ENCODE results near the gene RANBP10.
"Not testable (repeated sequence)": the region's sequence is repeated elsewhere in the genome, so short reads cannot be mapped to it uniquely, and the experiment has no call there.

Gene RANBP10

DNA sequence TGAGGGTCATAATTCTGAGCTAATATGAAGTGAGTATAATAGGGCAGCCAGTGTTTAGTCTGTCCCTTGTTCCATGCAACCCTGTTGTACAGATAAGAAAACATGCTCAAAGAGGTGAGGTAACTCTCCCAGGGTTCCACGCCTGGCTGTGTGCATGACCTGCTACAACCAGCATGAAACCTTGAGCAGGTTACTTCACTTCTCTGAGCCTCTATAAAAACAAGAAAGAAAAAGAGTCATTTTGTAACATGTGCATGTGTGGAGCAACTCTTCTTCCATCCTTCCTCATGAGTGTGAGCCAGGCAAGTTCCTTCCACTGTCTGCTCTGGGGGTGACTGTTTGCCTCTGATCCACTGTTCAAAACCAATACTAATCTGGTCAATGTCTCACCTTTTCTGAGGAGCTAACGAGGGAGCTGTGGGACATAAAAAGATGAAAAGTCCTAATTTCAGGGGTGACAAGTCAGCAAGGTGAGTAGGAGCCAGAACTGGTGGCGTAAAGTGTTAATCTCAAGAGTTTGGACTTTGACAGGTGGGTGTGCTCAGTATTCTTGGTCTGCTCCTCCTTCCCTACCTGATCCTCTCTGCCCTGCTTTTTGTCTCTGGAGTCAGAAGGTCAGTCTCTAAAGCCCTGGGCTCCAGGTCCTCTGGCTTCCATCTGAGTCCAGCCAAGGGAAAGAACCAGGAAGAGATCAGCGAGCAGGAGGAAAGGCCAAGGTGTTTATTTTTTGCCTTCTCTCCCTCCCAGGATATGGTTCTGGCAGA lies 108.8 kb downstream of the RANBP10 start:
- Histone ChIP-seq H3K4me3 (replicated peaks; ENCODE audit: insufficient read depth, low read length) (no peak overlapping the region), H3K27ac (replicated peaks) (peak overlapping the region; percentile 66), H3K27me3 (ENCODE audit: insufficient read depth, poor library complexity, severe bottlenecking) (no peaks in the 10 kb centered on the region)
- no peak; the same call in 1 of the 2 replicates for TF ChIP-seq SPI1 (IDR thresholded peaks at IDR 0.05; ENCODE audit: borderline replicate concordance, low read depth)
- DNase-seq (ENCODE audit: low read depth in 1 of 2, low spot score in 1 of 2): peak; percentile 61 to 88

DNA sequence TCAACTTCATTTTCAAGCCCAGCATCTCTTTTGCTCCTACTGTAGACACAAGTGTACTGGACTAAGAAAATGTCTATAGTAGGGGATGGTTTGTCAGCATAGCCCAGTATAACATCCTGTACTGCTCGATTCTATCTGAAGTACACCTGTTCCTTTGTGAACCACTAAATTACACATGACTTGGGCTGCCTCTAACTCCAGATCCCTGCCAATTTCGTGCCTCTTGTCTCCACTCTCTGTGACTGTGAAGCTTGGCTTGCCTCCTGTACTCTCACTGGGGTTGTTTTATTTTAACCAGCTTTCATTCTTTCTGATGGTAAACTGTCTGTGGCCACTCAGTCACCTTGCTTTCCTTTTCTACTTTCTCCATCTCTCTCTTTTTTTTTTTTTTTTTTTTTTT lies 111.7 kb downstream of the RANBP10 start:
- no peak for DNase-seq (ENCODE audit: low read depth in 1 of 2, low spot score in 1 of 2)
- TF ChIP-seq SPI1 (IDR thresholded peaks at IDR 0.05; ENCODE audit: borderline replicate concordance, low read depth): no peak
- TF ChIP-seq, protein P1, sequence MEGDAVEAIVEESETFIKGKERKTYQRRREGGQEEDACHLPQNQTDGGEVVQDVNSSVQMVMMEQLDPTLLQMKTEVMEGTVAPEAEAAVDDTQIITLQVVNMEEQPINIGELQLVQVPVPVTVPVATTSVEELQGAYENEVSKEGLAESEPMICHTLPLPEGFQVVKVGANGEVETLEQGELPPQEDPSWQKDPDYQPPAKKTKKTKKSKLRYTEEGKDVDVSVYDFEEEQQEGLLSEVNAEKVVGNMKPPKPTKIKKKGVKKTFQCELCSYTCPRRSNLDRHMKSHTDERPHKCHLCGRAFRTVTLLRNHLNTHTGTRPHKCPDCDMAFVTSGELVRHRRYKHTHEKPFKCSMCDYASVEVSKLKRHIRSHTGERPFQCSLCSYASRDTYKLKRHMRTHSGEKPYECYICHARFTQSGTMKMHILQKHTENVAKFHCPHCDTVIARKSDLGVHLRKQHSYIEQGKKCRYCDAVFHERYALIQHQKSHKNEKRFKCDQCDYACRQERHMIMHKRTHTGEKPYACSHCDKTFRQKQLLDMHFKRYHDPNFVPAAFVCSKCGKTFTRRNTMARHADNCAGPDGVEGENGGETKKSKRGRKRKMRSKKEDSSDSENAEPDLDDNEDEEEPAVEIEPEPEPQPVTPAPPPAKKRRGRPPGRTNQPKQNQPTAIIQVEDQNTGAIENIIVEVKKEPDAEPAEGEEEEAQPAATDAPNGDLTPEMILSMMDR (IDR thresholded peaks at IDR 0.05; ENCODE audit: insufficient read depth, low read length): no peak
- TF ChIP-seq, protein P2, sequence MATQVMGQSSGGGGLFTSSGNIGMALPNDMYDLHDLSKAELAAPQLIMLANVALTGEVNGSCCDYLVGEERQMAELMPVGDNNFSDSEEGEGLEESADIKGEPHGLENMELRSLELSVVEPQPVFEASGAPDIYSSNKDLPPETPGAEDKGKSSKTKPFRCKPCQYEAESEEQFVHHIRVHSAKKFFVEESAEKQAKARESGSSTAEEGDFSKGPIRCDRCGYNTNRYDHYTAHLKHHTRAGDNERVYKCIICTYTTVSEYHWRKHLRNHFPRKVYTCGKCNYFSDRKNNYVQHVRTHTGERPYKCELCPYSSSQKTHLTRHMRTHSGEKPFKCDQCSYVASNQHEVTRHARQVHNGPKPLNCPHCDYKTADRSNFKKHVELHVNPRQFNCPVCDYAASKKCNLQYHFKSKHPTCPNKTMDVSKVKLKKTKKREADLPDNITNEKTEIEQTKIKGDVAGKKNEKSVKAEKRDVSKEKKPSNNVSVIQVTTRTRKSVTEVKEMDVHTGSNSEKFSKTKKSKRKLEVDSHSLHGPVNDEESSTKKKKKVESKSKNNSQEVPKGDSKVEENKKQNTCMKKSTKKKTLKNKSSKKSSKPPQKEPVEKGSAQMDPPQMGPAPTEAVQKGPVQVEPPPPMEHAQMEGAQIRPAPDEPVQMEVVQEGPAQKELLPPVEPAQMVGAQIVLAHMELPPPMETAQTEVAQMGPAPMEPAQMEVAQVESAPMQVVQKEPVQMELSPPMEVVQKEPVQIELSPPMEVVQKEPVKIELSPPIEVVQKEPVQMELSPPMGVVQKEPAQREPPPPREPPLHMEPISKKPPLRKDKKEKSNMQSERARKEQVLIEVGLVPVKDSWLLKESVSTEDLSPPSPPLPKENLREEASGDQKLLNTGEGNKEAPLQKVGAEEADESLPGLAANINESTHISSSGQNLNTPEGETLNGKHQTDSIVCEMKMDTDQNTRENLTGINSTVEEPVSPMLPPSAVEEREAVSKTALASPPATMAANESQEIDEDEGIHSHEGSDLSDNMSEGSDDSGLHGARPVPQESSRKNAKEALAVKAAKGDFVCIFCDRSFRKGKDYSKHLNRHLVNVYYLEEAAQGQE (IDR thresholded peaks at IDR 0.05; ENCODE audit: insufficient replicate concordance, low read depth): no peak
- TF ChIP-seq GABPA (IDR thresholded peaks at IDR 0.05; ENCODE audit: low read depth): no peak
- TF ChIP-seq POLR2AphosphoS5 (IDR thresholded peaks at IDR 0.05; ENCODE audit: low read depth): no peak

DNA sequence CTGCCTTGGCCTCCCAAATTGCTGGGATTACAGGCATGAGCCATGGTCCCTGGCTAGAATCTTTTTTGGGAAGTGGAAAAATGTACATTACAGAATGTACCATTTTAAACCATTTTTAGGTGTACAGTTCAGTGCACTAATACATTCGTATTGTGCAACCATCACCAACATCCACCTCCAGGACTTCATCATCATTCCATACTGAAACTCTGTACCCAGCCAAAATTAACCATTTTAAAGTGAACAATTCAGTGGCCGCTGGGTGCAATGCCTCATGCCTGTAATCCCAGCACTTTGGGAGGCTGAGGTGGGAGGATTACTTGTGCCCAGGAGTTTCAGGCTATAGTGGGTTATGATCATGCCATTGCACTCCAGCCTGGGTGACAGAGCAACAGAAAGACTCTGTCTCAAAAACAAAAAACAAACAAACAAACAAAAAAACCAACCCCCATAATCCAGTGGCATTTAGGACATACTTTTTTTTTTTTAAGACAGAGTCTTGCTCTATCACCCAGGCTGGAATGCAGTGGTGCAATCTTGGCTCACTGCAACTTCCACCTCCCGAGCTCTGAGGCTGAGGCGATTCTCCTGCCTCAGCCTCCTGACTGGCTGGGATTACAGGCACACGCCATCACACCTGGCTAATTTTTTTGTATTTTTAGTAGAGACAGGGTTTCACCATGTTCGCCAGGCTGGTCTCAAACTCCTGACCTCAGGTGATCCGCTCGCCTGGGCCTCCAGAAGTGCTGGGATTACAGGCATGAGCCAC lies 112.7 kb downstream of the RANBP10 start:
- H3K27me3 ChIP-seq (ENCODE audit: insufficient read depth, poor library complexity, severe bottlenecking); H3K4me3 ChIP-seq (replicated peaks; ENCODE audit: insufficient read depth, low read length); H3K27ac ChIP-seq (replicated peaks): not testable (repeated sequence)
- DNase-seq (ENCODE audit: low read depth in 1 of 2, low spot score in 1 of 2): peak in 1 of 2 experiments; percentile 37

More for the DNA sequence above, 111.7 kb downstream of the RANBP10 start:
- H3K4me3 ChIP-seq (replicated peaks; ENCODE audit: insufficient read depth, low read length): no peak overlapping the region
- no peaks in the 10 kb centered on the region for H3K27me3 ChIP-seq (ENCODE audit: insufficient read depth, poor library complexity, severe bottlenecking)
- H3K27ac ChIP-seq (replicated peaks): no peak overlapping the region

DNA sequence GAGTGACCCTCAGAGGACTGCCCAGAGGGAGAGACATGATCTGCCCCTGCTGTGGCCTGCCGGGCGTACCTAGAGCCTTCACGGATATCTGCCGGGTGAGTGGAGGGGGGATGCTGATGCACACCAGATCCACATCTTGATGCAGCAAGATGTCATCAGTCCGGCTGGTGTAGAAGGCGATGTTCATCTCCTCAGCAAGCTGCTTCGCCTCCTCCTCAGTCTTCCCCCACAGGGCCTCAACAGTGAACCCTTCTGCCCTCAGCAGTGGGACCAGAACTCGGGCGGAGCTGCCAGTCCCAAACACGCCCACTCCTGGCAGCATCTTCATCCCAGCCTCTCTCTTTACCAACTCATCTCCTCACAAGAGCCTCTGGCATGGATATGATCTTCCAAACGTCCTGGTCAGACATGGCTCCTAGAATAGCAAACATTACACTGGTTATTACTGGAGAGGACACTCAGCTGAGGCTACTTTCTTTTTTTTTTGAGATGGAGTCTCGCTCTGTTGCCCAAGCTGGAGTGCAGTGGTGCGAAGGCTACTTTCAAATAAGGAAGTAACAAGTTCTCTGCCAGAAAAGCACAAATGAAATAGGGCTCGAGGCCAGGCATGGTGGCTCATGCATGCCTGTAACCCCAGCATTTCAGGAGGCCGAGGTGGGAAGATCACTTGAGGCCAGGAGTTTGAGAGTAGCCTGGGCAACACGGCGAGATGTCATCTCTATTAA lies 120.8 kb downstream of the RANBP10 start:
- H3K27ac ChIP-seq (replicated peaks): no peak overlapping the region
- no peak for TF ChIP-seq POLR2AphosphoS5 (IDR thresholded peaks at IDR 0.05; ENCODE audit: low read depth)
- TF ChIP-seq SPI1 (IDR thresholded peaks at IDR 0.05; ENCODE audit: borderline replicate concordance, low read depth): no peak
- TF ChIP-seq GABPA (IDR thresholded peaks at IDR 0.05; ENCODE audit: low read depth): no peak
- TF ChIP-seq, protein P1 (IDR thresholded peaks at IDR 0.05; ENCODE audit: insufficient read depth, low read length): no peak
- TF ChIP-seq, protein P2 (IDR thresholded peaks at IDR 0.05; ENCODE audit: insufficient replicate concordance, low read depth): no peak
- no peaks in the 10 kb centered on the region for H3K27me3 ChIP-seq (ENCODE audit: insufficient read depth, poor library complexity, severe bottlenecking)

More for the DNA sequence above, 120.8 kb downstream of the RANBP10 start:
- DNase-seq (ENCODE audit: low read depth in 1 of 2, low spot score in 1 of 2): no peak
- H3K4me3 ChIP-seq (replicated peaks; ENCODE audit: insufficient read depth, low read length): no peak overlapping the region

Data from HL-60 (cell line).